HG02678 (cell line): Measurements from ENCODE around the gene POP4.

ENCODE experiments used
- ATAC-seq: cut with Tn5 transposase; IDR thresholded peaks from one replicate; pipeline ENCODE4 v1.9.1; 2021; ENCODE audit warnings: mild to moderate bottlenecking, moderate library complexity; ENCODE audit not compliant: unreplicated experiment

The POP4 gene

DNA sequence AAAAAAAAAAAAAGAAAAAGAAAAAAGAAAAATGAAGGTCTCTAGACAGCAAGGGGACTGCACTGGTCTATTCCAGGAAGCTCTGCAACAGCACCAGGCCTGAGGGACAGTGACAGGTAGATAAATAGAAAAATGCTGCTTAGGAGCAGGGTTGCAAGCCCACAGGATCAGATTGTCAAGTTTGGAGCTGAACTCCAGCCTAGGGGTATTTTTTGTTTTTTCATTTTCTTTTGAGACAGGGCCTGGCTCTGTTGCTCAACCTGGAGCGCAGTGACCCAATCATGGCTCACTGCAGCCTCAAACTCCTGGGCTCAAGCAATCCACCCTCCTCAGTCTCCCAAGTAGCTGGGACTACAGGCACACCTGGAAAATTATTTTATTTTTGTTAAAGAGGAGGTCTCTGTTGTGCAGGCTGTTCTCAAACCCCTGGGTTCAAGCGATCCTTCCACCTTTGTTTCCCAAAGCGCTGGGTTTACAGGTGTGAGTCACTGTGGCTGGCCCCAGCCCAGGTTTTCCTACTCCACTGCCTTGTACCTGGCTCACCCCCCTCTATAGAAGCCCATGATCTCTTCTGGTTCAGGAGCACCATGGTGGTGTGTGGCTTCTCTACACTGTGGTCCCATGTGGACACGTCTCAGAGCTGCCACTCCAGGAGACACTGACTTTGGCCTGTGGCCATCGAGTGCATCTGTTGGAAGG, 23.9 kb downstream of the POP4 start:
- no peak for ATAC-seq

DNA sequence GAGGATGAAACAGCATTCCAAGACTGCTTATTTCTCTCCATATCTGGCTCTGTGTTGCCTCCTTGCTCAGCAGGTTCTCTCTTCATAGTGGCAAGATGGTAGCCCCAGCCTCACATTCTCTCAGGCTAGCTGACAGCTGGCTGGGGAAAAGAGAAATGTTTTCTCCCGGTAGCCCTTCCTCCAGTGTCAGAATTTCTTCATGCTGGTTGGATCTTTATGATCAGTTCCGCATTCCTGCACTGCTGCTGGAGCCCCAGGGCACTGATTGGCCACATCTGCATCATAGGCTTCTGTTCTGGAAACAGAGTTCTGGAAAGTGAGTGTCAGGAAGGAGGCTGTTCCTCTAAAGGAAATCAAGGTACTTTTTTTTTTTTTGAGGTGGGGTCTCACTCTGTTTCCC, 24.6 kb downstream of the POP4 start:
- no peak for ATAC-seq

DNA sequence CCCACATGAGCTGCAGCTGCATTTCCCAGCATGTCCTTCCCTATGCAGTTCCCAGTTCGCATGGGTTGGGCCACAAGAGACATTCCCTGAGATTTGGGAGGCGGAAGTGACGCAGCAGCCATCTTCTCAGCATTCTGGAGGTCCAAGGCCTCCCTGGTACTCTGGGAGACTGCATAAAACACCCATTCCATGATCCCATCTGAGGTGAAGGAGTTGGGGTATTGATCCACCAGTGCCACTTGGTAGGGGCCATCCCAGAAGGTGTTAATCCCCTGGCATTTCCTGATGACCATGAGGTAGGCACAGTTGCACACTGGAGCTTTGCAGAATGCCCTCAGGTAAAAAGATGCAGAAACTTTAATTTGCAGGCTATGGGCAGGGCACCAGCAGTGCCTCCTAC, 25.4 kb downstream of the POP4 start:
- ATAC-seq, result no peak

DNA sequence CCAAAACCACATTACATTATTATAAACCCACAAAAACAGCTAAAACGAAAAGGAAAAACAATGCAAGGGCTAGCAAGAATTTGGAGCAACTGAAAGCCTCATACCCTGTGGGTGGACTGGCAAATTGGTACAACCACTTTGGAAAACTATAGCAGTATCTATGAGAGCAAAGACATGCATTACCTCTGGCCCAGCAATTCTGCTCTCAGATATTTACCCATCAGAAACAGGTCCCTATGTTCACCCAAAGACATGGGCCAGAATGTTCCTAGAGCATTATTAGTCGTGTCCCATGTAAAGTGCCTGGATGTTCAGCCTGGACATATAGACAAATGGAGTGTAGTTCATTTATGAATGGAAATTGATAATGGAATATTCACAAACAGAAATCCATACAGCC, 27.9 kb downstream of the POP4 start:
- ATAC-seq, result no peak

DNA sequence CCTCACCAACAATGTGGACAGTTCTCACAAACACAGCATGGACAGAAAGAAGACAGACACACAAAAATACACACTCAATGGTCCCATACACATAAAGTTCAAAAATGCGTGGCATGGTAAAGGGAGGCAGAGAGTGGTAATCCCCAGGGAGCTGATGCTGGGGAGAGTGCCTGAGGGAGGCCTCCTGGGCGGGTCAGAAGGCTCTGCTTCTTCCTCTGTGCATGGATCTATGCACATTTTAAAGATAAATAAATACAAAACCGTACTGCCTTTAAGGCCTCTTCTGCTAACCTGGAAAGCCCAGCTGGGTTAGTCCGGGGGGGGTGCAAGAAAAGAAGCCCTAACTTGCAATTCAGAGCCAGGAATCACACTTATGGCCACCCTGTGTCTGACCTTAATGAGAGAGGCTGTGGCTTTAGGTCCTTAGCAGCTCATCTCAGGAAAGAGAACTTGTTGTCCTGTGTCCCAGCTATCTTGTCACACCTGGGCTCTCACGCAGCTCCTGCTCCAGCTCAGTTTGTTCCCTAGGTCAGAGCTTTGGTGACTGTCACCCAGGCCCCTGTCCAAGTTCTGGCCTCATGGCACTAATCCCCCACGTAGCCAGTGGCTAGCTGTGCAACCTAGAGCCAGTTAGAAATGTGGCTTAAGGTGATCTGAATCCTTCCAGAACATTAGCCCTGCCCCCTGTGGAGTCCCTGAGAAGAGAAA, 28.5 kb downstream of the POP4 start:
- ATAC-seq, result no peak

DNA sequence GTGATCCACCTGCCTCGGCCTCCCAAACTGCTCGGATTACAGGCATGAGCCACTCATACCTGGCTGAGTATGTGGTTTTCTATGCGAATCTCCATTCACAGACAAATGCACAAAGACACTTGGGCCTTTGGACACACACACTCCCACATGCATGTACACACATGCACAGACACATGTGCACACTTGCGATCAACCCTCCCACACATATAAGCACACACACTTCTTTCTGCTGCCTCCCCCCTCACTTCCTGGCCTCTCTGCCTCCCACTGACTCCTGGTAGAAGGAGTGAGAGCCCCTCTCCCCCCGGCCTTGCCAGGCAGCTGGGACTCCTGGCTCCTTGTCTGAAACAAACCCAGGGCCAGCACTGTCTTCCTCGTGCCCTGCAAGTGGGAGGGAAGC, 29.9 kb downstream of the POP4 start:
- ATAC-seq, result no peak

DNA sequence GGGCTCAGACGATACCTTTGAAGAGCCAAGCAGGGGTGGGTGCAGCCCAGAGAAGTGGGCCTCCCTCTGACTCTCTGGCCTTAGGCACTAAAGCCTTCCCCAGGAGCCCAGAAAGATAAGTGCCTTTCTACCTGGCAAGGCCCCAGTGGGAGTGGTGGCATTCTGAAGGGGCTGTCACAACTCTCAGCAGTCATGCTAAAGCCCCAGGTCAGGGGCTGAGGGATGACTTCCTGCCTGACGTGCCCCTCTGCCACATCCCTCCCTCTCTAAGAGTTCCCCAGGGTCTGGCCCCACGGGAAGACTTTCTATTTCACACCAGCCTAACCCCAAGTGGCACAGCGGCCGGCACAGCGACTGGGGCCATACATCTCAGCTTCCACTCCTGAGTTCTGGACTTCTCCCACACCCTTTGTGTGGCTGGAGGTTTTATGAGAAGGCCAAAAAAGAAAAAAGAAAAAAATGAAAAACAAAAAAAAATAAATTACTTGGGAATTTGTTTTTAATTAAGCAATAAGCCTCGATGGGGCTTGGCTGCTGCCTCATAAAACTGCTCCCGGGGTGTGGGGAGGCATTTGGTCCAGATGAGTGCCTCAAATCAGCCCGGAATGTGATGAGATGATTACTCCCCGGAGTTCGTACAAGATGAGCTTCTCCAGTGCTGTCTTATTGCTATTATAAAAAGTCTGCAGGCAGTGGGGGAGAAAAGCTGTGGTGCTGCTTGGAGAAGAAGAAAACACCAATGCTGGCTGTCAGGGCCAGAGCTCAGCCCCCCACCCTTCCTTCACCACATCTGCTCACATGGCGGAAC, 30.7 kb downstream of the POP4 start:
- ATAC-seq, result no peak

DNA sequence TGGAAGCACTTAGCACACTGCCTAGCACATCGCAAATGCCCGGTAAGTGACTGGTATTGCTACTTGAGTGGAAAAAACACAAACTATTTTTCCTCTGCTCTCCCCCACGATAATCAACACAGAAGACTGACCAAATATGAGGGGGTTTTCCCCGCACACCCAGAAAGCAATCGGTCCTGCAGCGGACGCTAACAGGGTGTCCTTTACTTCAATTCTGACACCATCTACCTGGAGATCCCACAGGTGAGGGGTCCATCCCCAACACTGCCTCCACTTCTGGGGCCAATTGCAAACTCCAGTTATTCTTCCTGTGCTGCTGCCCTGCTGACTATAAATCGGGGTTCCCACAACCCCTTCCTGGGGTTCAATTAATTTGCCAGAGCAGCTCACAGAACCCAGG, 33.0 kb downstream of the POP4 start:
- ATAC-seq, result no peak

DNA sequence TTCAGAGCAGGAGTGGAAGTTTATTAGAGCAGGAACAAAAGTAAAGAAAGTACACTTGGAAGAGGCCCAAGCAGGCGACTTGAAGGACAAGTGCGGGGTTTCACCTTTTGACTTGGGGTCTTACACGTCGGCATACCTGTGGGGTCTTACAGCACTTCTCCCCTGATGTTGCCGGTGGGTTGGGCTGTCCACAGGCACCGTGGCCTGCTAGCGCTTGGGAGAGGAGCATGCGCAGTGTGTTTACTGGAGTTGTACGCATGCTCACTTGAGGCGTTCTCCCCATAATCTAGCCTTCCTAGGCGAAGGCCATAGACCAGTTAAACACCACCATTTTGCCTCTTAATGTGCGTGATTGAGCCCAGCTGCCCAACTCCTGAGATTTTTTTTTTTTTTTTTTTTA, 34.1 kb downstream of the POP4 start:
- ATAC-seq, result no peak

DNA sequence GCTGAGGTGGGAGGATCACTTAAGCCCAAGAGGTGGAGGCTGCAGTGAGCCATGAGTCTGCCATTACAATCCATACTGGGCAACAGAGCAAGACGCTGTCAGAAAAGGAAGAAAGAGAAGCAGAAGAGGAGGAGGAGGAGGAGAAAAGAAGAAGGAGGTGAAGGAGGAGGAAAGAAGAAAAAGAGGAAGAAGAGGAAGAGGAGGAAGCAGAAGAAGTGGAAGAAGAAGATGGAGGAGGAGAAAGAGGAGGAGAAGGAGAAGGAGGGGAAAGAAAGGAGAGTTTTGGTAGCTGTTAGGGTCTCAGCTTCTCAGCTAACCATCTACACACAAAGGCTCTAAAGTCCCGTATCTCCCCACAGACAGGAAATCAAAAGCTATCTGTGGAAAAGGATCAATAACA, 35.5 kb downstream of the POP4 start:
- no peak for ATAC-seq

DNA sequence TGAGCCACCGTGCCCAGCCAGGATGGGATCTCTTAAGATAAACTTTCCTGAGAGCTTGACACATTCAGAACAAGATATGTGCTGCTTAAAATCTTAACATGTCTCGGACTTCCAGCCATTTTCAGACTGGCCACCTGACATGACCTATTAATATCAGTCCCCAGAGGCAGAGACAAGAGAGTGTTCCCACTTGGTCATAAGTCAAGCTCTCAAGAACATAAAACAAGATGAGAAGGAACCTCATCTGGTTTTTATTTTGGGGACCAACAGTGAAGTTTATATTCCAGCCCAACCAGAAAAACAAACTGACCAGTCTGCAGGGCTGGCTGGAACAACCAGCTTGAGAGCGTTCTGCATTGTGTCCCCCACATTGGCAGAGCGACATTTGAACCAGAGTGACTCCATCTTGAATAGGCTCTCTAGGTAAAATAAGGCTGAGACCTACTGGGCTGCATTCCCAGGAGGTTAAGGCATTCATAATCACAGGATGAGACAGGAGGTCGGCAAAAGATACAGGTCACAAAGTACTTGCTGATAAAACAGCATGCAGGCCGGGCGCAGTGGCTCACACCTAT, 37.4 kb downstream of the POP4 start:
- ATAC-seq, result no peak

DNA sequence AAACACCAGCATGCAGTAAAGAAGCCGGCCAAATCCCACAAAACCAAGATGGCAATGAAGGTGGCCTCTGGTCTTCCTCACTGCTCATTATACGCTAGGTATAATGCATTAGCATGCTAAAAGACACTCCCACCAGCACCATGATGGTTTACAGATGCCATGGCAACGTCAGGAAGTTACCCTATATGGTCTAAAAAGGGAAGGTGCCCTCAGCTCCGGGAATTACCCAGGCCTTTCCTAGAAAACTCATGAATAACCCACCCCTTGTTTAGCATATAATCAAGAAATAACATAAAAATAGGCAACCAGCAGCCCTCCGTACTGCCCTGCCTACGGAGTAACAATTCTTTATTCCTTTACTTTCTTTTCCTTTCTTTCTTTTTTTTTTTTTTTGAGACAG, 38.1 kb downstream of the POP4 start:
- ATAC-seq, result no peak

DNA sequence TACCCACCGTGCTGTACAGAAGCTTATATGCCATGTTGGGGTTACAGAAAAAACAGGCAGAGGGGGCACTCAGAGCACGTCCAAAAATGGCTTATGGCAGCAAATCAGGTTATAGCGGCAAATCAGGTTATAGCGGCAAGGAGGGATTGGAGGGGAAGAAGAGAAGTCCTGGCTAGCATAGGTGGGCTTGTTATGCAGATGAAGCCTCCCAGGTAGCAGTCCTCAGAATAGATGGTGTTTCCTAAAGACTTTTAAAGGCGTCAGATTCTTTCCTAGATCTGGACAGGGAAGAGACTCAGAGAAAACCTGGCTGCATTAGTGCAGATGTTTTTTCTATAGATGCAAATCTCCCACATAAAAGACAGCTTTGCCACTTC, 39.4 kb downstream of the POP4 start:
- ATAC-seq, result no peak

DNA sequence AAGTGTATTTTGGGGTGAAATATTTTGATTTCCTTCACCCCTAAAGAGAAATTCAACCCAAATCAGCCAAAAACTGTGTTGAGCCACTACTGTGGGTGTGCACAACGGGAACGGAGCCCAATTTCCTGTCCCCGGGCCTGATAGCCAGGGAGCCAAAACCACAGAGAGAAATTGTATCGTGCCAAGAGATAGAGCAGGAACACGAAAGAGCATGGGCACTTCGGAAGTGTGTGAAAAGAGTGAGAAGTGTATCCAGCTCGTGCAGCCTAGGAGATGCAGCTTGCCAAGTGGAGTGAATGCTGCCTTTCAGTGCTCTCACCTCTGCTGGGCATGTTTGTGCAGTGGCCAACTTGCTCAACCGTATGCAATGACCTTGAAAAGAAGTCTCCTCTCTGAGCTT, 39.8 kb downstream of the POP4 start:
- no peak for ATAC-seq

DNA sequence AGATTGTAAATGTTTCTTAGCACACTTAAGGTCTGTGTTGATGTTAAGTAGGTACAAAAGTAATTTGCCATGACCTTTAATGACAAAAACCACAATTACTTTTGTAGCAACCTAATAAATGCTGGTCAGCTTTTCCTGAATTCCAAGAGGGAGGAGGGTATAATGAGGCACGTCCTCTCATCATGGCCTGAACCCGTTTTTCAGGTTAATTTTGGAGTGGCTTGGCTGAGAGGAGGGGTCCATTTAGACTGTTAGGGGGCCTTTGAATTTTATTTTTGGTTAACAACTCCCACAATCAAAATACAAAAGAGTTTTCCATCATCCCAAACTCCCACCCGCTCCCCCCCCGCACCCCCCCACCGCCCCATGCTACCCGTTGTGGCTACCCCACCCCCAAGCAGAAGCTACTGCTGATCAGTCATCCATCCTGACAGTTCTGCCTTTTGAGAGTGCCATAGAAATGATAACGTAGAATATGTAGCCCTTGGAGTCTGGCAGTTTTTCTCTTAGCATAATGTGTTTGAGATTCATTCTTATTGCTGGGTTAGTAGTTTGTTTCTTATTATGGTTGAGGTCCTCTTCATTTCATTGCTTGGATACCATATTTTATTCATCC, 44.8 kb downstream of the POP4 start:
- ATAC-seq, result no peak

DNA sequence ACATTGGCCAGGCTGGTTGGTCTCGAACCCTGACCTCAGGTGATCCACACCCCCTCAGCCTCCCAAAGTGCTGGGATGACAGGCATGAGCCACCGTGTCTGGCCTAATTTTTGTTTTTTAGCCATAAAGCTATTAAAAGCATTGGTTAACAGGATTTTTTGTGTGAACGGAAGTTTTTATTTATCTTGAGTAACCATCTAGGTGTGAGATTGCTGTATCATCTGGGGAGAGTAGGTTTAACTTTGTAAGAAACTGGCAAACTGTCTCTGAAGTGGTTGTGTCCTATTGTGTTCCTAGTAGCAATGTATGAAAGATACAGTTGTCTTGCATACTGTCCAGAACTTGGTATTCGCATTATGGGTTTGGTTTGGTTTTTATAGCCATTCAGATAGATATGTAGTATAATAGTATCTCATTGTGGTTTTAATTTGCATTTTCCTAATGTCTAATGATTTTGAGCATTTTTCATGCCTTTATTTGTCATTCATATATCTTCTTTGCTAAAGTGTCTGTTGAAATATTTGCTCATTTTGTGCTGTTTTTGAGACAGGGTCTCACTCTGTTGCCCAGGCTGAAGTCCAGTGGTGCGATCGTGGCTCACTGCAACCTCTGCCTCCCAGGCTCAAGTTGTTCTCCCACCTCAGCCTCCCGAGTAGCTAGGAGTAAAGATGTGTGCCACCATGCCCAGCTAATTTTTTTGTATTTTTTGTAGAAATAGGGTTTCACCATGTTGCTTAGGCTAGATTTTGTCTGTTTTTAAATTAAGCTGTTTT, 45.7 kb downstream of the POP4 start:
- ATAC-seq, result no peak

DNA sequence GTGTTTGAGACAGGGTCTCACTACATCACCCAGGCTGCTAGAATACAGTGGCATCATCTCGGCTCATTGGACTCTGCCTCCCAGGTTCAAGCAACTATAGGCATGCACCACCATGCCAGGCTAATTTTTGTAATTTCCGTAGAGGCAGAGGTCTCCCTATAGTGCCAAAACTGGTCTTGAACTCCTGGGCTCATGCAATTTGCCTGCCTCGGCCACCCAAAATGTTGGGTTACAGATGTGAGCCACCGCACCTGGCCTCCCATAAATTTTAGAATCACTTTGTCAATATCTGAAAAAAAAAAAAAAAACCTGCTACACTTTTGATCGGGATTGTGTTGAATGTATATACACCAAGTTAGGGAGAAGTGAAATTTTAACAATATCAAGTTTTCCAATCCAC, 47.3 kb downstream of the POP4 start:
- no peak for ATAC-seq

DNA sequence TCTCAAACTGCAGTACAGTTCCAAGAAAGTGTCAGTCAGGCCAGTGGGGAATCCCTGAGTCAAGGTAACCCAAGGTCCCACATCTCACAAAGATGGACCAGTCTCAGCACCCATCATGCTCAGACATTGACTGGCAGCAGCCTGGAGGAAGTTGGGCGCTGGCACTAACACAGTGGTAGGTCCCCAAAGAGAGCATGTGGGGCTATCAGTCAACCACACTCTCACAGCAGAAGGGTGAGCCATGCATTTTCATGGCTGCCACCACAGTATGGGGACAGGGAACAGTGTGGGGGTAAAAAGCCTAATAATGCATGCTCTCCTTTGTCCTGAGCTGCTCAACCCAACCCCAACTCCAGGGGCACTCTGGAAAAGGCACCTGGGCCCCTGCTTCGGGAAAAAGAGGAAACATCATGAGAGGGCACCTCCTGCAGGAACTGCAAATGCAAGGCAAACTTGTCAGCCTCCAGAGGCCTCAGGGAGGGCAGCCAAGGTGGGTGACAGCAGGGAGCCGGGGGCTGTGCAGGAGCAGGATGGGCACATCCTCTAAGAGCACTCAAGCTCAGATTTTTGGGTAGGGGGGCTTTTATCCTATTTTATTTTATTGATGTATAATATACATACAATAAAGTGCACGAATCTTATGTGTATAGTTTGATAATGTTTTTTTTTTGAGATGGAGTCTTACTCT, 49.7 kb downstream of the POP4 start:
- ATAC-seq, result no peak

DNA sequence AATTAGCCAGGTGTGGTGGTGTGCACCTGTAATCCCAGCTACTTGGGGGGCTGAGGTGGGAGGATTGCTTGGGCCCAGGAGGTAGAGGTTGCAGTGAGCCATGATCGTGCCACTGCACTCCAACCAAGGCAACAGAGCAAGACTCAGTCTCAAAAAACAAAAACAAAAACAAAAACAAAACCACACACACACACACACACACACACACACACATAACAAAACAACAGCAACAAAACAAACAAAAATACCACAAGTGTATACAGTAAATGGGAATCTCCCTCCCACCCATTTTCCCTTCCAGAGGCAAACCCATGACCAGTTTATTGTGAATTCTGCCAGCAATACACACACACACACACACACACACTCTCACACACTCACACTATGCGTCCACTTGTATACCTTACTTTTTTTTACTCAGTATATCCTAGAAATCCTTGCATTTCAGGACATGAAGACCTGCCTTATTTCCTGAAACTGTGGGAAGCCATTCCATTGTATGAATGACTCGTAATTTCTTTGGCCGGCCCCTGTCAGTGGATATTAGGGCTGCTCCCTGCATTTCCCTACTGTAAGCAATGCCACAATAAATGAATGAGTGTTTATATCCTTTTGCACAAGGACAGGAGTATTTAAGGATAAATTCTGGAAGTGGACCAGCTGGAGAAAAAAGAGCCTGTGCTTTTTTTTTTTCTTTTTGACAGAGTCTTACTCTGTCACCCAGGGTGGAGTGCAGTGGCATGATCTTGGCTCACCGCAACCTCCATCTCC, 52.3 kb downstream of the POP4 start:
- no peak for ATAC-seq
